ENCODE results near the gene FYN. TPM values are rescaled to one million over a fixed set of nuclear protein-coding genes. Genes with fewer than 3 reads are reported as not detected.

Gene FYN
- polyA plus RNA-seq, 1 experiment: 55.1 TPM

- H3K4me3 ChIP-seq (ENCODE audit: low read depth, low read length): no peak overlapping the region
- no peak for TF ChIP-seq CTCF (IDR thresholded peaks at IDR 0.05; ENCODE audit: insufficient read depth, low read depth, low read length)
- no peaks in the 10 kb centered on the region for H3K27me3 ChIP-seq (ENCODE audit: control insufficient read depth, insufficient read depth, low read length)
- no peak for DNase-seq (ENCODE audit: low read depth)
- no peaks in the 10 kb centered on the region for H3K36me3 ChIP-seq (ENCODE audit: control insufficient read depth, insufficient read depth, low read length)
- ChIA-PET CTCF (interaction anchor here (0.9 to 1.1 kb wide), 2 partner anchors 15 to 109 kb away, joined by 3 to 4 read pairs; no protein-coding TSS in a partner anchor), POLR2A (no interaction called here)
Observed at GRCh38 chr6:111825439-111826086, 47.7 kb downstream of the FYN start.

- no peak overlapping the region for H3K4me3 ChIP-seq (ENCODE audit: low read depth, low read length)
- H3K36me3 ChIP-seq (ENCODE audit: control insufficient read depth, insufficient read depth, low read length): no peaks in the 10 kb centered on the region
- CTCF ChIA-PET: interaction anchor here (0.9 to 1.1 kb wide), 3 partner anchors 15 to 114 kb away, joined by 3 to 4 read pairs (median 3); no protein-coding TSS in a partner anchor
- POLR2A ChIA-PET: interaction anchor here (1.2 kb wide), 1 partner anchor 12 kb away, joined by 3 read pairs; no protein-coding TSS in a partner anchor
- DNase-seq (ENCODE audit: low read depth): no peak
- TF ChIP-seq CTCF (IDR thresholded peaks at IDR 0.05; ENCODE audit: insufficient read depth, low read depth, low read length): no peak
- H3K27me3 ChIP-seq (ENCODE audit: control insufficient read depth, insufficient read depth, low read length): no peaks in the 10 kb centered on the region
Observed at GRCh38 chr6:111824608-111825337, 48.5 kb downstream of the FYN start.

GRCh38 chr6:111823831-111824607 lies 49.2 kb downstream of the FYN start:
- Histone ChIP-seq H3K36me3 (ENCODE audit: control insufficient read depth, insufficient read depth, low read length) (no peaks in the 10 kb centered on the region), H3K4me3 (ENCODE audit: low read depth, low read length) (peak overlapping the region; percentile 20; the same call in 1 of the 2 replicates), H3K27me3 (ENCODE audit: control insufficient read depth, insufficient read depth, low read length) (no peaks in the 10 kb centered on the region)
- POLR2A ChIA-PET: interaction anchor here (1.2 kb wide), 1 partner anchor 11 kb away, joined by 3 read pairs; no protein-coding TSS in a partner anchor
- no peak for TF ChIP-seq CTCF (IDR thresholded peaks at IDR 0.05; ENCODE audit: insufficient read depth, low read depth, low read length)
- peak; percentile 38 for DNase-seq (ENCODE audit: low read depth)
- CTCF ChIA-PET: interaction anchor here (1.1 to 1.2 kb wide), 3 partner anchors 16 to 113 kb away, joined by 3 to 4 read pairs (median 3); no protein-coding TSS in a partner anchor

- no peak for DNase-seq (ENCODE audit: low read depth)
- Histone ChIP-seq H3K36me3 (ENCODE audit: control insufficient read depth, insufficient read depth, low read length) (no peaks in the 10 kb centered on the region), H3K27me3 (ENCODE audit: control insufficient read depth, insufficient read depth, low read length) (no peaks in the 10 kb centered on the region; the same call in 1 of the 2 replicates), H3K4me3 (ENCODE audit: low read depth, low read length) (no peak overlapping the region)
- ChIA-PET CTCF (interaction anchor here (1.2 kb wide), 1 partner anchor 17 kb away, joined by 3 read pairs; no protein-coding TSS in a partner anchor), POLR2A (no interaction called here)
- TF ChIP-seq CTCF (IDR thresholded peaks at IDR 0.05; ENCODE audit: insufficient read depth, low read depth, low read length): no peak
Observed at GRCh38 chr6:111823012-111823411, 50.2 kb downstream of the FYN start.

Measured in BJ (cell line).